A549 (cell line): ENCODE results near the gene PIK3CD.

ENCODE experiments used
- CHD2 ChIP-seq: fragments of 150-350 bp; IDR thresholded peaks from 2 replicates; pipeline ENCODE4 v1.6.1; 2014; ENCODE audit warnings: low read length; ENCODE audit not compliant: partially characterized antibody
- KDM5A ChIP-seq: fragments of 200-600 bp; sonication (generic); IDR thresholded peaks from 2 replicates; pipeline ENCODE4 v1.6.1; 2016; ENCODE audit warnings: antibody characterized with exemption, mild to moderate bottlenecking
- TF ChIP-seq, protein P1 (sequence below): fragments of >200 bp; sonication (Bioruptor Twin); formaldehyde crosslinking; IDR thresholded peaks from 3 replicates; pipeline ENCODE4 v1.5.1; 2016

DNA sequence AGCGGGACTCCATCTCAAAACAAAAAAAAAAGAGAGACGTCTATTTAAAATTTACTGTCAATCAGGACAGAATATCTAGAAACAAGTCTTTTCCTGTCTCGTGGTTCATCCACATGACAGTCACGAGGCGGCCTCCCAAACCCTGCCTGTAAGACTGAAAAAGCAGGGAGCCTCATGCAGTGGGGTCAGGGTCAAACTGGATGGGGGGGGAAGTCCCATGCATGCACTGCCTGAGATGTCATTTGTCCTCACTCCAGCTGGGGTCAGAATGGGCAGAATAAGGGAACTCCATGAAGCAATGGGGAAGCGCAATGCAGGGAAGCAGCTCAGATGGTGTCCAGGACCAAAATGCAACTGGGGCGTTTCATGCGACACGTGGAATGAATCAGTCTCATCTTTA lies 85.5 kb downstream of the PIK3CD start:
- TF ChIP-seq, protein P1, sequence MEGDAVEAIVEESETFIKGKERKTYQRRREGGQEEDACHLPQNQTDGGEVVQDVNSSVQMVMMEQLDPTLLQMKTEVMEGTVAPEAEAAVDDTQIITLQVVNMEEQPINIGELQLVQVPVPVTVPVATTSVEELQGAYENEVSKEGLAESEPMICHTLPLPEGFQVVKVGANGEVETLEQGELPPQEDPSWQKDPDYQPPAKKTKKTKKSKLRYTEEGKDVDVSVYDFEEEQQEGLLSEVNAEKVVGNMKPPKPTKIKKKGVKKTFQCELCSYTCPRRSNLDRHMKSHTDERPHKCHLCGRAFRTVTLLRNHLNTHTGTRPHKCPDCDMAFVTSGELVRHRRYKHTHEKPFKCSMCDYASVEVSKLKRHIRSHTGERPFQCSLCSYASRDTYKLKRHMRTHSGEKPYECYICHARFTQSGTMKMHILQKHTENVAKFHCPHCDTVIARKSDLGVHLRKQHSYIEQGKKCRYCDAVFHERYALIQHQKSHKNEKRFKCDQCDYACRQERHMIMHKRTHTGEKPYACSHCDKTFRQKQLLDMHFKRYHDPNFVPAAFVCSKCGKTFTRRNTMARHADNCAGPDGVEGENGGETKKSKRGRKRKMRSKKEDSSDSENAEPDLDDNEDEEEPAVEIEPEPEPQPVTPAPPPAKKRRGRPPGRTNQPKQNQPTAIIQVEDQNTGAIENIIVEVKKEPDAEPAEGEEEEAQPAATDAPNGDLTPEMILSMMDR: no peak
- TF ChIP-seq CHD2 (no peak), KDM5A (no peak)
